ENCODE data around the gene SUPT4H1. TPM values are rescaled to one million over a fixed set of nuclear protein-coding genes. Genes with fewer than 3 reads are reported as not detected.

The SUPT4H1 gene
- total RNA-seq, 1 donor from 2014 or later: 82.4 TPM

DNA sequence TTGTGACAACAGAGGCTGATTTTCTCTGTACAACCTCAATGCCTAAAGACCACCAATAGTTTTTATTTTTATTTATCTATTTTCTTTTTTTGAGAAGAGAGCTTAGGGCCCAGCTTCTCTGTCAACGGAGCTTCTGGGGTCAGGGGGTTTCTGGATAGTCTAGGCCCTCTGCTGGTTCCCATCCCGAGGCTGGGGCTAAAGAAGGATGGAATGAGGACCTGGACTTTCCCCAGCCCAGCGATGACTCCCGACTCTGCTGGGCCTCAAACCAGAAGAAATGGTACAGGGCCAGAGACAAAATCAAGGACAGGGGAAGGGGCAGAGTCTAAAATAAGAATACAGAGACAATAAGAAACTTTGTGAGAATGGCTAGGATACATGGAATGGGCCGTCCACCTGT is 17.7 kb downstream of the SUPT4H1 start:
- Histone ChIP-seq H3K27me3 (ENCODE audit: low read depth) (peaks cover 5% of the 10 kb centered on the region), H3K4me1 (peaks cover 57% of the 10 kb centered on the region)
- ATAC-seq: no peak

DNA sequence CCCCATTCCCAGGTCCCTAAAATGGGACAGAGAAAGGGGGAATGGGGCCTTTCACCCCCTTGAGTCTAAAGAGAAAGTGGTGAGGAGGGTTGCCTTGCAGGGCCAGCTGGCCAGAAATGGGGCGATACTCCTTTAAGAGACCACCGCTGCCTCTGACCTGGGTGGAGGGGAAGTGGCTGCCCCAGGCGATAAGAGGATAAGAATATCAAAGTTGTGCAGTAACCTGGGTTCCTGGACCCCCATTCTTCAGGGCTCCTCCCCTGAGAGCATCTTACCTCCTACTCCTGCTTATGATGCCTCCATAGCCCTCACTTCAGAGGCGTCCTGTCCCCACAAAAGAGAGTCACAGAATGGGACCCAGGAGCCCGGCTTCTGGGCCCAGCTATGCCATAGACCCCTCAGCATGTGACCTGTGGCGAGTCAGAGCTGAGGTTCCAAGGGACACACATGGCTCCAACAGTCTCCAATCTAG is 18.2 kb downstream of the SUPT4H1 start:
- Histone ChIP-seq H3K4me1 (peaks cover 59% of the 10 kb centered on the region), H3K9me3 (no peaks in the 10 kb centered on the region), H3K27me3 (ENCODE audit: low read depth) (peaks cover 5% of the 10 kb centered on the region), H3K4me3 (peak overlapping the region; percentile 66), H3K27ac (peak overlapping the region; percentile 95), H3K36me3 (no peaks in the 10 kb centered on the region)
- intact Hi-C loops (cut with DNase I): no loop called here
- peak; percentile 19 for DNase-seq
- ATAC-seq: no peak
- TF ChIP-seq, protein P1, sequence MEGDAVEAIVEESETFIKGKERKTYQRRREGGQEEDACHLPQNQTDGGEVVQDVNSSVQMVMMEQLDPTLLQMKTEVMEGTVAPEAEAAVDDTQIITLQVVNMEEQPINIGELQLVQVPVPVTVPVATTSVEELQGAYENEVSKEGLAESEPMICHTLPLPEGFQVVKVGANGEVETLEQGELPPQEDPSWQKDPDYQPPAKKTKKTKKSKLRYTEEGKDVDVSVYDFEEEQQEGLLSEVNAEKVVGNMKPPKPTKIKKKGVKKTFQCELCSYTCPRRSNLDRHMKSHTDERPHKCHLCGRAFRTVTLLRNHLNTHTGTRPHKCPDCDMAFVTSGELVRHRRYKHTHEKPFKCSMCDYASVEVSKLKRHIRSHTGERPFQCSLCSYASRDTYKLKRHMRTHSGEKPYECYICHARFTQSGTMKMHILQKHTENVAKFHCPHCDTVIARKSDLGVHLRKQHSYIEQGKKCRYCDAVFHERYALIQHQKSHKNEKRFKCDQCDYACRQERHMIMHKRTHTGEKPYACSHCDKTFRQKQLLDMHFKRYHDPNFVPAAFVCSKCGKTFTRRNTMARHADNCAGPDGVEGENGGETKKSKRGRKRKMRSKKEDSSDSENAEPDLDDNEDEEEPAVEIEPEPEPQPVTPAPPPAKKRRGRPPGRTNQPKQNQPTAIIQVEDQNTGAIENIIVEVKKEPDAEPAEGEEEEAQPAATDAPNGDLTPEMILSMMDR (IDR thresholded peaks at IDR 0.05): no peak

More for the DNA sequence above, 17.7 kb downstream of the SUPT4H1 start:
- Histone ChIP-seq H3K4me3 (peak overlapping the region; percentile 66), H3K9me3 (no peaks in the 10 kb centered on the region), H3K27ac (peak overlapping the region; percentile 95), H3K36me3 (no peaks in the 10 kb centered on the region)
- intact Hi-C loops (cut with DNase I): no loop called here
- DNase-seq: peak; percentile 6
- TF ChIP-seq, protein P1 (IDR thresholded peaks at IDR 0.05): no peak

DNA sequence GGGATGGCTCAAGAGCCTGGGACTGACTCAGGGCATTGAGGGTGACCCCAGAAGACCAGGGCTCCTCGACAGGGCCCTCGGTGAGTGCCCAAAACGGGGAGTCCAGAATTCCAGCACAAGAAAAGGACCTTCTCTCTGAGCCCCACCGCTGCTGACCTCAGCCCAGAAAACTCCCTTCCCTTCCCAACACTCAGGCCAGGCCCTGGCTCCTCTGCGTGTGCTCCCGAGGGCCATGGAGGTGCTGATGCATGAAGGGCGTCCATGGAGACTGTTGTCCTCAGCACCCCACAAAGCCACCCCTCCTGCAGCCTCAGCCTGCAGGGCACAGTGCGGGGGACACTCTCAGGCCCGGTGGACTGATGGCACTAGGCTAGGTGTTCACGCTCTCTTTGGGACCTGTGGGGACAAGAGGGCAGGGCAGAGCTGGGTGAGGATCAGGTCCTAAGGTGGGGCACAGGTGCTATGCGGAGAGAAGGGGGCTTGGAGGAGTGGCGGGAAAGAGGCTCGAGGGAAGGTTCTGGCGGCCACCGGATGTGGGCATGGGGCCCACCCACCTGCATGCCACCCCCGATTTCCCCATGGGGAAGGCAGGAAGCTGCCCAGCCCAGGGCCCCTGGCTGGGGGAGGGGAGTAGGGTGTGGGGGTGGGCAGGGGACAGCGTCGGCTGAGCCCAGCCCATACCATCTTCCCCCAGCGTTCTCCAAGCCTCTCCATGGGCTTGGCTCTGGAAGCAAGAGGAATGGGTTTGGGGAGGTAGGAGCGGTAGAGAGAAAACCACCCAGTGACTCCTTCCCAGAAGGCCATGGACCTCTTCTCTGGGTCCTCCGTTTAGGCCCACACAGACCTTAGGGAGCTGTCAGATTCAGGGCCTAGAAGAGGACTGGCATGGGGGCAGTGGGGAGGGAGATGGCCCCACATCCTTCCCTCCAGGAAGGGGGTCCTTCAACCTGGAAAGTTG is 18.9 kb downstream of the SUPT4H1 start:
- intact Hi-C loops (cut with DNase I): no loop called here
- H3K27ac ChIP-seq: peak overlapping the region; percentile 95
- peaks cover 51% of the 10 kb centered on the region for H3K4me1 ChIP-seq
- no peaks in the 10 kb centered on the region for H3K9me3 ChIP-seq
- TF ChIP-seq, protein P1 (IDR thresholded peaks at IDR 0.05): no peak
- H3K27me3 ChIP-seq (ENCODE audit: low read depth): no peaks in the 10 kb centered on the region
- ATAC-seq: no peak
- no peak for DNase-seq
- H3K4me3 ChIP-seq: peak overlapping the region; percentile 66
- H3K36me3 ChIP-seq: no peaks in the 10 kb centered on the region

DNA sequence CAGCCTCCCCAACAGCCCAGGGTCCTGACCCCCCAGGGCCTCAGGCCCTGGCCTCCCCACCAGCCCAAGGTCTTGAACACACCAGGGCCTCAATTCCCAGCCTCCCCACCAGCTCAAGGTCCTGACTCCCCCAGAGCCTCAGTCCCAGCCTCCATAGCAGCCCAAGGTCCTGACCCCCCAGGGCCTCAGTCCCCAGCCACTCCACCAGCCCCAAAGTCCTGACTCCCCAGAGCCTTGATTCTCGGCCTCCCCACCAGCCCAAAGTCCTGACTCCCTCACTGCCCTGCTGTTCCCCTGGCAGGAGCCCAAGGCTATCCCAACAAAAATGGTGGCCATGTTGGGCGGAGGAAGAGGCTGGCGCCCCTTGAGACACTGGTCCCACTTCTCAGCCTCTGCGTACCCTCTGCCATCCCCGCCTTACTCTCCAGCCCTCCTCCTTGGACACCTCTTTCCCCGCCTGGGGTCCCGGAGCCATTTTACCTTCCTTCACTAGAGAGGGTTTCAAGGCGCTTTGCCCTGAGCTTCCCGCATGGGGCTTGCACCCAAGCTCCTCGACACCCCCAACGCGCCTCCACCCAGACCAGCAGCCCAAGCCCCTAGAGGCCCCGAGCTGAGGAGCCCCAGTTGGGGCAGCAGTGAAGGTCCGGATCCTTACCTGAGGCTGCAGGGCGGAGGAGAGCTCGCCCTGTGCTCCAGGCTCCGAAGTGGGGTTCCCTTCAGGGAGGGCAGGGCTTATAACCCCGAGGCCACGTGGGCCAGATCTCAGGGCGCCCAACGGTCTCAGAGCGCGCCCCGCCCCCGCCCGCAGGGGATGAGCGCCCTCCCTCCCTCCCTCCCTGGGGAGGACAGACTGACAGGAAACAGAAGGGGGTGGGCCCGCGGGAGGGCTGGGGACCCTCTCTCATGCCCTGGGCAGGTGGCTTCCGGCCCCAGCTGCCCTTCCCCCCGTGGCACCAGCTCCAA is 19.9 kb downstream of the SUPT4H1 start:
- peak; percentile 63 to 76 for ATAC-seq
- intact Hi-C loops (cut with DNase I): no loop called here

More for the DNA sequence above, 19.9 kb downstream of the SUPT4H1 start:
- no peaks in the 10 kb centered on the region for H3K9me3 ChIP-seq
- H3K4me1 ChIP-seq: peaks cover 43% of the 10 kb centered on the region
- TF ChIP-seq, protein P1 (IDR thresholded peaks at IDR 0.05): no peak
- no peaks in the 10 kb centered on the region for H3K36me3 ChIP-seq
- peak overlapping the region; percentile 95 for H3K27ac ChIP-seq
- H3K4me3 ChIP-seq: peak overlapping the region; percentile 66
- H3K27me3 ChIP-seq (ENCODE audit: low read depth): no peaks in the 10 kb centered on the region
- peak; percentile 91 for DNase-seq

Data from lower lobe of right lung (tissue), 2 donors.